DND-41 (cell line): Measurements from ENCODE around the gene MTHFR.

Source experiments
- EZH2 ChIP-seq: IDR thresholded peaks from 3 replicates; pipeline ENCODE4 v1.6.1; 2012; ENCODE audit warnings: borderline replicate concordance, low read depth, mild to moderate bottlenecking, moderate library complexity, low read length, inconsistent platforms; ENCODE audit not compliant: severe bottlenecking
- TF ChIP-seq, protein P1 (sequence below): IDR thresholded peaks from 2 replicates; pipeline ENCODE4 v1.5.1; 2012; ENCODE audit warnings: borderline replicate concordance, low read length, moderate library complexity, mild to moderate bottlenecking; ENCODE audit not compliant: poor library complexity, severe bottlenecking; ENCODE audit errors: extremely low read depth

DNA sequence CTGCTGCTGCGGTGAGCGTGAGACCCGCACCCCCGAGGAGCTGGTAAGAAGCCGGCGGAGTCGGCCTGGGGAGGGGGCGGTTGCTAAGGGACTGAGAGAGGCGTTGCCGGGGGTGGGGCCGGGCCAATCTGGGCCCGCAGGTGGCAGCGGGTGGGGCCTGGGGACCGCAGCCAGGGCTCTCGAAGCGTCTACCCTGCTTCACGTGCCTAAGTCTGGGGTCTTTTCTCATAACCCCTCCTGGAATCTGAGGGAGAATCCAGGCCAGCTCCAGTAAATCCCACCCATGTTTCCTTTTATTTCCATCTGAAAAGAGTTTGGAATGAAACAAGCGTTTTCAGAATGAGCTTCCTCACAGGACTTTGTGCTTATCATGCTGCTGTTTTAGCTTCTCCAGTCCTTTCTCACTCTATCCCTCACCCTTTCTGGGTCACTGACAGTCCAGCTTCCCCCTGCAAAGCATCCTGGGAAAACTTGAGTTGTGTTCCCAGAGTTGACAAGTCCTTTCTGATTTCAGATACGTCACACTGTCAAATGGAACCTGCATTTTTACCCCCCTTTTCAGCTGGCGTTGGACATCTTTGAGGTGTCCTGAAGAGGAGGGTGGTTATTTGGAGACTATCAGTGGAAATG lies 658 bp upstream of the MTHFR start:
- TF ChIP-seq, protein P1, sequence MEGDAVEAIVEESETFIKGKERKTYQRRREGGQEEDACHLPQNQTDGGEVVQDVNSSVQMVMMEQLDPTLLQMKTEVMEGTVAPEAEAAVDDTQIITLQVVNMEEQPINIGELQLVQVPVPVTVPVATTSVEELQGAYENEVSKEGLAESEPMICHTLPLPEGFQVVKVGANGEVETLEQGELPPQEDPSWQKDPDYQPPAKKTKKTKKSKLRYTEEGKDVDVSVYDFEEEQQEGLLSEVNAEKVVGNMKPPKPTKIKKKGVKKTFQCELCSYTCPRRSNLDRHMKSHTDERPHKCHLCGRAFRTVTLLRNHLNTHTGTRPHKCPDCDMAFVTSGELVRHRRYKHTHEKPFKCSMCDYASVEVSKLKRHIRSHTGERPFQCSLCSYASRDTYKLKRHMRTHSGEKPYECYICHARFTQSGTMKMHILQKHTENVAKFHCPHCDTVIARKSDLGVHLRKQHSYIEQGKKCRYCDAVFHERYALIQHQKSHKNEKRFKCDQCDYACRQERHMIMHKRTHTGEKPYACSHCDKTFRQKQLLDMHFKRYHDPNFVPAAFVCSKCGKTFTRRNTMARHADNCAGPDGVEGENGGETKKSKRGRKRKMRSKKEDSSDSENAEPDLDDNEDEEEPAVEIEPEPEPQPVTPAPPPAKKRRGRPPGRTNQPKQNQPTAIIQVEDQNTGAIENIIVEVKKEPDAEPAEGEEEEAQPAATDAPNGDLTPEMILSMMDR: no peak
- TF ChIP-seq EZH2: no peak
